Mucosa of descending colon (tissue), 3 donors: ENCODE results near the gene CALML3. TPM values are rescaled to one million over a fixed set of nuclear protein-coding genes. Genes with fewer than 3 reads are reported as not detected.
"Not testable (repeated sequence)": the region's sequence is repeated elsewhere in the genome, so short reads cannot be mapped to it uniquely, and the experiment has no call there.

ENCODE experiments used
- ATAC-seq: fragments of 200-7000 bp; cut with Tn5 transposase; one replicate; pipeline ENCODE4 v1.9.1; 2020; ENCODE audit warnings: mild to moderate bottlenecking, moderate library complexity
- DNase-seq, 3 donors: peaks; one replicate each; pipeline ENCODE4 v3.0.0-alpha.2; 2020
- H3K36me3 ChIP-seq: fragments of 200-600 bp; one replicate; pipeline ENCODE4 v1.8.0; 2021; ENCODE audit warnings: low read depth, mild to moderate bottlenecking
- H3K4me1 ChIP-seq: fragments of 200-600 bp; one replicate; pipeline ENCODE4 v1.8.0; 2021; ENCODE audit warnings: low read depth, mild to moderate bottlenecking
- H3K4me3 ChIP-seq: fragments of 200-600 bp; one replicate; pipeline ENCODE4 v1.8.0; 2021; ENCODE audit warnings: mild to moderate bottlenecking
- H3K9me3 ChIP-seq: fragments of 200-600 bp; one replicate; pipeline ENCODE4 v1.8.0; 2021; ENCODE audit warnings: mild to moderate bottlenecking
- CTCF ChIP-seq: fragments of 200-600 bp; IDR thresholded peaks from one replicate; pipeline ENCODE4 v1.8.0; 2022; ENCODE audit warnings: antibody characterized with exemption, mild to moderate bottlenecking
- intact Hi-C, 2 donors: fragments of 100-400 bp; cut with DNase I in 1 of 2; cut with micrococcal nuclease in 1 of 2; formaldehyde crosslinking; loops; one replicate each; pipeline versions ENCODE4 v1.11.0 to v1.11.1; 2022; cut with DNase I, micrococcal nuclease
- total RNA-seq, 3 donors: library from RNA; stranded (reverse); fragmentation: NEBNext Ultra II Directional in 2 of 3; extraction: Animal tissue kit (Norgen Biotek cat#: 25700) in 2 of 3; gene quantifications; one replicate each; pipeline versions ENCODE4 v1.2.1 to v1.2.4, GENCODE V29; 2021 to 2023
- donor health status: DM: no; HTN: no; CAD: no; lungs with moderate emphysema.
- donor health status: DM: no; HTN: no; CAD: no.
- donor health status: DM: no; HTN: yes; CAD: no.

CALML3 gene
- total RNA-seq, 3 donors from 2014 or later = 0.09 to 0.17 TPM; not detected in 1

GRCh38 chr10:5556576-5556975 is 31.8 kb downstream of the CALML3 start:
- Histone ChIP-seq H3K4me1 (peaks cover 11% of the 10 kb centered on the region), H3K36me3 (no peaks in the 10 kb centered on the region), H3K4me3 (no peak overlapping the region), H3K9me3 (no peaks in the 10 kb centered on the region)
- no peak for ATAC-seq
- TF ChIP-seq CTCF = no peak
- no peak for DNase-seq
- intact Hi-C loops = loop anchor here in 1 of 2 donors (10.0 kb wide), 1 partner anchor 102 kb away; no protein-coding TSS in a partner anchor

DNA sequence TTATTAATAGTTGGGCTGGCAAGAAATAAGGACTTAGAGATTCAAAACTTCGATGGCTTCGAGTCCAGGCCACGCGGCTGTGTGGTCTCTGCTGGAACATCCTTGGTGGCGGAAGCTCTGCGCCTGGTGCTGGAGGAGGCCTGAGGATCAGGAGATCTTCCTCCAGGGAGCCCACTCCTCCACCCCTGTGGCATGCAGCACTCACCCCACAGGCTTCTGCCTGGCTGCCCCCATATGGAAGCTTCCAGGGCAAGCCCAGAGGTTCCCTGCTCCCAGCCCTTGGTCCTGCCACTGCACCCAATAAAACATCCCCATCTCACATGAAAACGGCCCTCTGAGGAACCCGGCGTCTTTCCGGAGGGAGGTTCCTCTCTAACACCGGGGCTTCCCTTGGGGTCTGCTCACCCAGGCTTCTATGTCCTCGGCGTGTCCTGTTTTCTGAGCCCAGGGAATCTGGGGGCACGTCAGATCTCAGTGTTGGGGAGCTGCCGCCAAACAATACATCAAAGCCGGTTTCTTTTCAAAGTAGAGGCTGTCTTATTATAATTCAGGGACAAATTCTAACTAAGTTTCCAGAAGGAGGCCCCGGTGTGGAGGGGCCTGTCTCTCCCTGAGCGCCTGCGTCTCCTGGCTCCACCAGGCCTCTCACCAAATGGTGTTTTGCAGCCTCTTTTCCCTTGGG is 32.4 kb downstream of the CALML3 start:
- no peak for TF ChIP-seq CTCF
- DNase-seq (peak in 1 of 3 donors; percentile 34), ATAC-seq (no peak)
- Histone ChIP-seq H3K4me3 (no peak overlapping the region), H3K4me1 (peaks cover 11% of the 10 kb centered on the region), H3K9me3 (no peaks in the 10 kb centered on the region), H3K36me3 (no peaks in the 10 kb centered on the region)
- intact Hi-C loops = loop anchor here in 1 of 2 donors (10.0 kb wide), 1 partner anchor 102 kb away; no protein-coding TSS in a partner anchor

- TF ChIP-seq CTCF = no peak
- H3K9me3 ChIP-seq = no peaks in the 10 kb centered on the region
- H3K4me3 ChIP-seq = no peak overlapping the region
- no peaks in the 10 kb centered on the region for H3K36me3 ChIP-seq
- peaks cover 11% of the 10 kb centered on the region for H3K4me1 ChIP-seq
- ATAC-seq (no peak), DNase-seq (peak in 1 of 3 donors; percentile 47)
- intact Hi-C loops = loop anchor here in 1 of 2 donors (10.0 kb wide), 1 partner anchor 103 kb away; no protein-coding TSS in a partner anchor
Observed at GRCh38 chr10:5557799-5558771, 33.3 kb downstream of the CALML3 start.

GRCh38 chr10:5559022-5559421 is 34.3 kb downstream of the CALML3 start:
- intact Hi-C loops = loop anchor here in 1 of 2 donors (10.0 kb wide), 1 partner anchor 104 kb away; no protein-coding TSS in a partner anchor
- not testable (repeated sequence) for ATAC-seq, H3K9me3 ChIP-seq, H3K36me3 ChIP-seq, H3K4me3 ChIP-seq, DNase-seq, H3K4me1 ChIP-seq

DNA sequence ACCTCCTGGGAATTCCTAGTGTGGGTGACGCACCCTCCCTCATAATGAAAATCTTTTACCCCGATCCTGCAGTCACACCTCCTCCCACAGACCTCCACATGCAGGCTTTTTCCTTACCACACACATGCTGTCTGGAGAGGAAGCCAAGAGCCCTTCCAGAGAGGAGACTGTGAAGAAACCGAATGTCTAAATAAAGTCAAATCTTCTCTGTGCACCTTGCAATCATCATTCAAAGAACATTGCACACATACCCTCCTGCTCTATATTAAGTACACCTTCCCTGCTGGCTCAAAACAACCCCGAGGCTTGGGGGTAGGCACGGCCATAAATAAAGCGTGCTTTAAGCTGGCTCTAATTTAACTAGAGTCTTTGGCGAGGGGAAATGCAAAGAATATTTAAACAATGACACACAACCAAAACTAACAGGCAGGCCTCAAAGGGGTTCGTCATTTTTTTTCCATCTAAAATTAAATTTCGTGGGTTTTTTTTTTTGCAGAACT is 34.9 kb downstream of the CALML3 start:
- Histone ChIP-seq H3K9me3 (no peaks in the 10 kb centered on the region), H3K4me1 (no peaks in the 10 kb centered on the region), H3K4me3 (no peak overlapping the region), H3K36me3 (no peaks in the 10 kb centered on the region)
- ATAC-seq (no peak), DNase-seq (no peak)
- TF ChIP-seq CTCF = no peak
- intact Hi-C loops = loop anchor here in 1 of 2 donors (10.0 kb wide), 1 partner anchor 105 kb away; no protein-coding TSS in a partner anchor
